HepG2 (cell line): ENCODE results near the gene GDF9. TPM values are rescaled to one million over a fixed set of nuclear protein-coding genes. Genes with fewer than 3 reads are reported as not detected.

Experiments
- ARID3A ChIP-seq: IDR thresholded peaks from 2 replicates; pipeline ENCODE4 v1.6.1; 2012; ENCODE audit warnings: low read depth, low read length, improper control_type of control experiment
- ATRX ChIP-seq: sonication (generic); formaldehyde crosslinking; IDR thresholded peaks from 2 replicates; pipeline ENCODE4 v1.4.0; 2020; ENCODE audit warnings: missing genetic modification reagents, borderline replicate concordance
- ETS1 ChIP-seq: sonication (generic); formaldehyde crosslinking; IDR thresholded peaks from 2 replicates; pipeline ENCODE4 v1.4.0; 2020; ENCODE audit warnings: missing genetic modification reagents
- ETV6 ChIP-seq: sonication (generic); formaldehyde crosslinking; conservative IDR thresholded peaks from 2 replicates; pipeline ENCODE4 v1.4.0; 2020; ENCODE audit warnings: missing genetic modification reagents
- FOXA3 ChIP-seq: IDR thresholded peaks from 2 replicates; pipeline ENCODE4 v1.6.1; 2016; ENCODE audit warnings: missing genetic modification reagents, missing compliant biosample characterization
- HNRNPH1 ChIP-seq: fragments of 200-400 bp; formaldehyde crosslinking; optimal IDR thresholded peaks from 2 replicates; pipeline ENCODE3; 2017; ENCODE audit warnings: mild to moderate bottlenecking, low read depth, low read length
- HOXA3 ChIP-seq: sonication (generic); formaldehyde crosslinking; IDR thresholded peaks from 2 replicates; pipeline ENCODE4 v1.5.0; 2020; ENCODE audit warnings: missing genetic modification reagents
- MAX ChIP-seq: IDR thresholded peaks from 2 replicates; pipeline ENCODE4 v1.6.1; 2012; ENCODE audit warnings: inconsistent platforms
- MZF1 ChIP-seq: sonication (generic); formaldehyde crosslinking; IDR thresholded peaks from 2 replicates; pipeline ENCODE4 v1.8.1; 2023; ENCODE audit warnings: mild to moderate bottlenecking, missing genetic modification reagents, borderline replicate concordance
- PPARG ChIP-seq: conservative IDR thresholded peaks from 2 replicates; pipeline ENCODE4 v1.6.1; 2016; ENCODE audit warnings: missing biosample characterization, missing genetic modification reagents
- TARDBP ChIP-seq: sonication (generic); formaldehyde crosslinking; IDR thresholded peaks from 2 replicates; pipeline ENCODE4 v1.8.0; 2022; ENCODE audit warnings: mild to moderate bottlenecking, missing genetic modification reagents
- TCF7 ChIP-seq: sonication (generic); IDR thresholded peaks from 2 replicates; pipeline ENCODE4 v1.6.1; 2016; ENCODE audit warnings: antibody characterized with exemption, low read depth
- XBP1 ChIP-seq: sonication (generic); formaldehyde crosslinking; IDR thresholded peaks from 2 replicates; pipeline ENCODE4 v1.5.0; 2020; ENCODE audit warnings: missing genetic modification reagents
- YY1 ChIP-seq: IDR thresholded peaks from 2 replicates; pipeline ENCODE4 v1.6.1; 2011; ENCODE audit warnings: low read length, low read depth, moderate library complexity, mild to moderate bottlenecking; ENCODE audit not compliant: insufficient read depth, insufficient replicate concordance
- ZNF33B ChIP-seq: sonication (generic); formaldehyde crosslinking; IDR thresholded peaks from 2 replicates; pipeline ENCODE4 v1.5.1; 2020; ENCODE audit warnings: mild to moderate bottlenecking, missing genetic modification reagents
- ZNF350 ChIP-seq: sonication (generic); formaldehyde crosslinking; IDR thresholded peaks from 2 replicates; pipeline ENCODE4 v1.4.0; 2020; ENCODE audit warnings: mild to moderate bottlenecking, low read depth, missing genetic modification reagents, borderline replicate concordance
- ZNF678 ChIP-seq: sonication (generic); formaldehyde crosslinking; IDR thresholded peaks from 2 replicates; pipeline ENCODE4 v1.4.0; 2020; ENCODE audit warnings: mild to moderate bottlenecking, missing genetic modification reagents
- ZSCAN12 ChIP-seq: sonication (generic); formaldehyde crosslinking; IDR thresholded peaks from 2 replicates; pipeline ENCODE4 v1.9.0; 2021; ENCODE audit warnings: mild to moderate bottlenecking, missing genetic modification reagents
- polyA plus RNA-seq, 8 experiments: library from polyadenylated mRNA; depleted of rRNA in 3 of 8; stranded (reverse) in 7 of 8; unstranded in 1 of 8; fragments of >200 nt; fragmentation: Illumina TruSeq in 4 of 8; extraction: Trizol in 4 of 8; gene quantifications; 2 replicates each; pipeline versions ENCODE4 v1.2.1 to v1.2.3, GENCODE V29; 2011 to 2016; ENCODE audit warnings: low read depth in 4 of 8, missing spikeins in 1 of 8, mixed read lengths in 1 of 8; ENCODE audit not compliant: insufficient read depth in 1 of 8
- total RNA-seq, 5 experiments: library from RNA; depleted of rRNA; stranded (reverse); fragments of >200 nt; fragmentation: Illumina TruSeq; extraction: Trizol; gene quantifications; 2 replicates each; pipeline ENCODE4 v1.2.3, GENCODE V29; 2016; ENCODE audit warnings: low read depth in 1 of 5
- TF ChIP-seq, protein P1 (sequence below): sonication (generic); formaldehyde crosslinking; IDR thresholded peaks from 2 replicates; pipeline ENCODE4 v1.9.0; 2022; ENCODE audit warnings: low read depth, missing genetic modification reagents
- TF ChIP-seq, protein P2 (sequence below), 2 experiments: sonication (generic) in 1 of 2; formaldehyde crosslinking in 1 of 2; IDR thresholded peaks; 2 replicates each; pipeline versions ENCODE4 v1.4.0 to v1.6.1; 2016 to 2020; ENCODE audit warnings: borderline replicate concordance in 1 of 2, low read depth in 1 of 2, mild to moderate bottlenecking in 1 of 2, missing genetic modification reagents in 1 of 2
- TF ChIP-seq, protein P3 (sequence below): IDR thresholded peaks from 2 replicates; pipeline ENCODE4 v1.6.1; 2016; ENCODE audit warnings: missing genetic modification reagents, missing compliant biosample characterization

GDF9 gene
- total and polyA plus RNA-seq, 2 of the 13 experiments (the other 11 are each of a cell fraction or from before 2014, with no cell fraction given) = 0.33 to 0.38 TPM

DNA sequence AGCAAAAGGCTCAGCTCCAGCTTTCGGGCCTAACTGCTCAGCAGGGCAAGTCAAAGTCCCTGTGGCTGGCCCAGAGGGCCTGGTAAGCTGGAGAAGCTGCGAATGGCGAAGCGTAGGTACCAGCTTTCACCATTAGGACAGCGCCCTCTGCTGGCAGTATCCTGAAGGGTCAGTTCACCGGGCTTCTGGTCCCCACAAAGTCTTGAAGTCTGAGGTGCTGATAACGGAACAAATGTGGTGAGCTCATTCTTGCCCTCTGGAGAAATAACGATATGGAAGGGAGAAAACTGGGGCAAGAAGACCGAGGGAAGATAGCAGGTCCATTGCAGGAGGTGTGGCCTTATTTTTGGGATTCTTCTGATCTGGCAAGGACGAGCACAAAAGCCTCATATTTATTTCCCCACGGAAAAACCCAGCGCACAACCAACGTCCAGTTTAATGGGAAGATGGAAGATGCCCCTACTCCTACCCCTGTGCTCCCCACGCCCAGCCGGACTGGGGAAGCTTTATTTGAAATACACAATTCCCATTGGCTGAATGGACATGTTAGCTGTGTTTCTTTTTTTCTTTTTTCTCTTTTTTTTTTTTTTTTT lies 46.0 kb downstream of the GDF9 start (continued):
- no peak for TF ChIP-seq HNRNPH1
- TF ChIP-seq, protein P1, sequence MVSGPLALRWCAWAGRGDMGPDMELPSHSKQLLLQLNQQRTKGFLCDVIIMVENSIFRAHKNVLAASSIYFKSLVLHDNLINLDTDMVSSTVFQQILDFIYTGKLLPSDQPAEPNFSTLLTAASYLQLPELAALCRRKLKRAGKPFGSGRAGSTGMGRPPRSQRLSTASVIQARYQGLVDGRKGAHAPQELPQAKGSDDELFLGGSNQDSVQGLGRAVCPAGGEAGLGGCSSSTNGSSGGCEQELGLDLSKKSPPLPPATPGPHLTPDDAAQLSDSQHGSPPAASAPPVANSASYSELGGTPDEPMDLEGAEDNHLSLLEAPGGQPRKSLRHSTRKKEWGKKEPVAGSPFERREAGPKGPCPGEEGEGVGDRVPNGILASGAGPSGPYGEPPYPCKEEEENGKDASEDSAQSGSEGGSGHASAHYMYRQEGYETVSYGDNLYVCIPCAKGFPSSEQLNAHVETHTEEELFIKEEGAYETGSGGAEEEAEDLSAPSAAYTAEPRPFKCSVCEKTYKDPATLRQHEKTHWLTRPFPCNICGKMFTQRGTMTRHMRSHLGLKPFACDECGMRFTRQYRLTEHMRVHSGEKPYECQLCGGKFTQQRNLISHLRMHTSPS = no peak
- no peak for TF ChIP-seq TARDBP (CRISPR knock-in tag)
- TF ChIP-seq ZNF678 (CRISPR knock-in tag) = no peak
- no peak; the same call in 1 of the 2 replicates for TF ChIP-seq FOXA3
- TF ChIP-seq, protein P2, sequence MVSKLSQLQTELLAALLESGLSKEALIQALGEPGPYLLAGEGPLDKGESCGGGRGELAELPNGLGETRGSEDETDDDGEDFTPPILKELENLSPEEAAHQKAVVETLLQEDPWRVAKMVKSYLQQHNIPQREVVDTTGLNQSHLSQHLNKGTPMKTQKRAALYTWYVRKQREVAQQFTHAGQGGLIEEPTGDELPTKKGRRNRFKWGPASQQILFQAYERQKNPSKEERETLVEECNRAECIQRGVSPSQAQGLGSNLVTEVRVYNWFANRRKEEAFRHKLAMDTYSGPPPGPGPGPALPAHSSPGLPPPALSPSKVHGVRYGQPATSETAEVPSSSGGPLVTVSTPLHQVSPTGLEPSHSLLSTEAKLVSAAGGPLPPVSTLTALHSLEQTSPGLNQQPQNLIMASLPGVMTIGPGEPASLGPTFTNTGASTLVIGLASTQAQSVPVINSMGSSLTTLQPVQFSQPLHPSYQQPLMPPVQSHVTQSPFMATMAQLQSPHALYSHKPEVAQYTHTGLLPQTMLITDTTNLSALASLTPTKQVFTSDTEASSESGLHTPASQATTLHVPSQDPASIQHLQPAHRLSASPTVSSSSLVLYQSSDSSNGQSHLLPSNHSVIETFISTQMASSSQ (IDR thresholded peaks at IDR 0.05; ENCODE audit: low read depth) = no peak
- TF ChIP-seq, protein P2 (CRISPR knock-in tag; IDR thresholded peaks at IDR 0.05; ENCODE audit: borderline replicate concordance) = no peak; the same call in 1 of the 2 replicates
- peak; percentile 15; the same call in 1 of the 2 replicates for TF ChIP-seq HOXA3
- TF ChIP-seq XBP1 = no peak
- TF ChIP-seq TCF7 = no peak
- TF ChIP-seq MAX = peak; percentile 32; the same call in 1 of the 2 replicates
- no peak for TF ChIP-seq ZNF33B (CRISPR knock-in tag)
- TF ChIP-seq ZSCAN12 (CRISPR knock-in tag) = no peak
- no peak for TF ChIP-seq ETV6 (CRISPR knock-in tag)
- no peak; the same call in 1 of the 2 replicates for TF ChIP-seq ARID3A
- no peak; the same call in 1 of the 2 replicates for TF ChIP-seq ZNF350
- no peak for TF ChIP-seq MZF1 (CRISPR knock-in tag)
- no peak for TF ChIP-seq ATRX (CRISPR knock-in tag)
- TF ChIP-seq ETS1 (CRISPR knock-in tag) = no peak
- no peak for TF ChIP-seq PPARG (CRISPR knock-in tag)
- TF ChIP-seq, protein P3, sequence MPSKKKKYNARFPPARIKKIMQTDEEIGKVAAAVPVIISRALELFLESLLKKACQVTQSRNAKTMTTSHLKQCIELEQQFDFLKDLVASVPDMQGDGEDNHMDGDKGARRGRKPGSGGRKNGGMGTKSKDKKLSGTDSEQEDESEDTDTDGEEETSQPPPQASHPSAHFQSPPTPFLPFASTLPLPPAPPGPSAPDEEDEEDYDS (CRISPR knock-in tag) = no peak
- TF ChIP-seq YY1 = peak; percentile 73
